Gastroesophageal sphincter (tissue), 3 donors: Measurements from ENCODE around the gene VPS39.

Source experiments
- CTCF ChIP-seq, 4 experiments: fragments of 200-600 bp in 2 of 4; fragments of 450-650 bp in 2 of 4; sonication (generic) in 1 of 4; IDR thresholded peaks; one replicate each; pipeline ENCODE4 v1.5.1; 2017 to 2019; ENCODE audit warnings: antibody characterized with exemption in 4 of 4, mild to moderate bottlenecking in 2 of 4, moderate library complexity in 2 of 4
- POLR2AphosphoS5 ChIP-seq: sonication (generic); formaldehyde crosslinking; IDR thresholded peaks from one replicate; pipeline ENCODE4 v1.6.1; 2017; ENCODE audit warnings: antibody characterized with exemption

DNA sequence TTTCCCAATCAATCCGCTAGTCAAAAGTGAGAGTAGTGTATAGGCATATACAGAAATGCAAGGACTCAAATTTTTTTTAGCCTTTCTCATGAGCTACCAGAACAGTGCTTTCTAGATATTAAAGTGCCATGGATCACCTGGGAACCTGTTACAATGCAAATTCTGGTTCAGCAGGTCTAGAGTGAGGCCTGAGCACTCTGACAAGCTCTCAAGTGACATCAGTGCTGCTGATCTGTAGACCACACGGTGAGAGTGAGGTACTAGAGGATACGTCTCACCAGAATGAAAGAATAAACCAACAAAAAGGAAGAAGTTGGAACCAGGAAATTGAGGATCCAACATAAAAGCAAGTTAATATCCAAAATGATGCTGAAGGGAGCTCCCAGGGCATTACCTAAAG, 97.7 kb downstream of the VPS39 start:
- no peak for TF ChIP-seq POLR2AphosphoS5
- no peak for TF ChIP-seq CTCF (IDR thresholded peaks at IDR 0.05)
